Hematopoietic multipotent progenitor cell treated with erythropoietin and hydrocortisone succinate and interleukin-3 and kit ligand, for 15 days (in vitro differentiated cells): ENCODE results near the gene EIPR1.
"Not testable (repeated sequence)": the region's sequence is repeated elsewhere in the genome, so short reads cannot be mapped to it uniquely, and the experiment has no call there.

ENCODE experiments used
- DNase-seq: peaks from one replicate; pipeline ENCODE4 v3.0.0-alpha.2; 2015; ENCODE audit warnings: low spot score

EIPR1 gene

DNA sequence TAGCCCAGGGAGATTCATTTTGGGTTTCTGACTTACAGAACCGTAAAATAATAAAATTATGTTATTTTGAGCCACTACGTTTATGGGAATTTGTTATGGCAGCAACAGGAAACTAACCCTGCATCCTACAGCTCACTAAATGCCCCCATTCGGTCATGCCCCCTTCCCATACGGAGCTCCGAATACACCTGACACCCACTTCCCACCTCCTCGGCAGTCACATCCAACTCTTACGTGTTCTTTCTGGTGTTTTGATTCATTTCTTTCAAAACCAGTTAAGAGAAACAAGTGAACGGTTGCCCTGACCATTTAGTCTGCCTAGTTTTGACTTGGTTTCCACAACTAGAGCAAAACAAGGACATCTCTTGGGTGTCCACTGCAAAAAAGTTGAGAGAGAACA lies 19.7 kb downstream of the EIPR1 start:
- no peak for DNase-seq

DNA sequence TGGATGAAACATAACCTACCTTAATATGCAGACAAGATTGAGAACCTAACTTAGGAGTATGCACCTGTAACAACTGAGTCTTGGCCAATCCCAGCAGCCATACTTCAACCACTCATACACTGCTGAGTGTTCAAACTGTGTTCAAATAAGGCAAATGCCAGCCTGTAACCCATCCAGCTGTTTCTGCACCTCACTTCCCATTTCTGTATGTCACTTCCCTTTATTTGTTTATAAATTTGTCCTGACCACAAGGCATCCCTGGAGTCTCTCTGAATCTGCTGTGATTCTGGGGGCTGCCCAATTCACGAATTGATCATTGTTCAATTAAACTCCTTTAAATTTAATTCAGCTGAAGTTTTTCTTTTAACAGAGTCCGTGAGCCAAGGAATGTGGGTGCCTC lies 20.2 kb downstream of the EIPR1 start:
- not testable (repeated sequence) for DNase-seq

DNA sequence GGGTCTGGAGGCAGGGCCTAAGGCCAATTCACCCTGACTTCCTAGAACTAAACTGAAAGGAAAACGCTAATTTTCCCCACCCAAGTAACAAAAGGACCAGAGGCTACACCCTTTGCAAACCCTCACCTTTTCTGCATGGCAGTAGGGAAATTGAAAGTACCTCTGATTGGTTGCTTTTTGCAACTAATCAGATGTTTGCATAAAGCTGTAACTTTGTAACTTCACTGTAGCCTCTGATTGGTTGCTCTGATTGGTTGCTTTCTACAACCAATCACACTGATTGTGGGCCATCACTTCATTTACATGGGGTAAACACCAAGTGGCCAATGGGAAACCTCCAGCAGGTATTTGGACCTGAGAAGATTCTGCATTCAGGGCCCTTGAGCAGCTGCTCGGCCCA lies 20.8 kb downstream of the EIPR1 start:
- DNase-seq: no peak

DNA sequence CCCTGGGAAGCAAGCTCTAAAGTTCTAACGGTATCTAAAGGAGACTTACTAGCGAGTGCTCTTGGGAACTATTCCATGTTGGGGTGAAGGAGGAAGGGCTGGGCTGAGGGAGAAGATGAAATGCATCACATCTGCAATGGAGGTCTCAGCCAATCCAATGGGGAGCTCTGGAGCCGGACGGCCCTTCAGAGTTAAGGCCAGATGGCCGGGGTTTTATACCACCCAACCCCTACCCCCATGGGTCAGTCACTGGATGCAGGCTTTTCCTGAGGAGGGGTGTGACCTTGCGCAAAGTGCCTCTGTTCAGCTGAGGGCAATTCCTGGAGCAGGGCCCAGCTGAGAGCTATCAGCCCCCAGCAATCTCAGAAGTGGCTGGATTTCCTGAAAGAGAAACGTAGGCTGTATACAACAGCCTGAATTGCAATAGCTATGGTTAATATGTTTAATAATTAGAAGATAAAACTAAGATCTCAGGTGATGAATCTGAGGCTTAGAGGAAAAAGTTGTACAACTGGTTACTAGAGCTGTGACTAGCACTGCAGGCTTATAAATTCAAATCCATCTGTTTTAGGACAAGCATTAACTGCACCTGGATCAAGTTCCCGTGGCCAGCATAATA lies 21.6 kb downstream of the EIPR1 start:
- no peak for DNase-seq

DNA sequence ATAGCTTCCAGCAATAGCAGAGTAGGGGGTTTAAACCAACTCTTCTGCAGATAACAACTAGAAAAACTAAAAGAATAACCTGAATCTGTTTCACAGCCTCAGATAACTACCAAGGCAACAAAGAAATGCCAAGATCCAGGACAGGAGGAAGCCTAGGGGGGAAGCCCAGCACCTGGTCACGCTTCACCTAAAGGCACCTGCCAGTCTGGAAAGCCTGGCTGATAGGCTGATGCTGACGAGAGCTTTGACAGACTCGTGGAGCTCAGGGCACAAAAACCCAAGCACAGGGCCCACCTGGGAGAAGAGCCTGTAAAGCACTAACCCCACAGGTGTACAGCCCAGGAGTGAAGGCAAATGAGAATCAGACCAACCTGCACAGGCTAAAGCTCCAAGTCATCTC lies 22.6 kb downstream of the EIPR1 start:
- DNase-seq: no peak

DNA sequence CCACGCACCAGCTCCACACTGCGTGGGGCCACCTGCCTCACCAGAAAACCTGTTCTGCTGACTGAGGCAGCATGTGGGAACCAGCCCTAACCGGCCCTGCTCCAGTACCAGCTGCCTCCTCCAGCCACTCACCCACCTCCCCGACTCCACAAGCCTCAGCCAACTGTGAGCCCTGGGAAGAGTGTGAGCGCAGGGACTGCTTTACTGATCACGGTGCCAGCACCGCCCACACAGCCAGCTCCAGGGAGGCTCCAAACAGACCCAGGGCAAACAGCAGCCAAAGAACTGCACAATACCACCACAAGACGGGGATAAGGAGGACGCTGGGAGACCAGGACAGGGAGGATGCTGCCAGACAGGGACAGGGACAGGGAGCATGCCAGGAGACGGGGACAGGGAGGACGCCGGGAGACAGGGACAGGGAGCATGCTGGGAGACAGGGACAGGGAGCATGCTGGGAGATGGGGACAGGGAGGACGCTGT lies 28.4 kb downstream of the EIPR1 start:
- no peak for DNase-seq

DNA sequence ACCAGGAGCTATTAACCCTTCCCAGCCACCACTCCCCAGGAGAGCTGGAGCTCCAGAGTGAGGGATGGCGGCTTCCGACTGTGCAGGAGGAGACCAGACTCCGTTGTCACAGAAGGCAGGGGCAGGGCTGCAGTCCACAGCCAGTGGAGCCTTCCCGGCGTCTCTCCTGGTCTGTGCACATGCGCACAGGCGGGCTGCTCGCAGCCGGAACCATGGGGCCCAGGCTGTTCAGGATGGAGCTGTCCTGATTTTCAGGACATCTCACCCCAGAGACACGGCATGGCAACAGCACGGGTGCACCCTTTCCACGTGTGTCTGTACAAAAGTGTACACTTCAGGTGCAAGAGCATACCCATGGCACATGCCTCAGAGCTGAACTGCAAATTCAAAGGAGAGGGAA lies 28.9 kb downstream of the EIPR1 start:
- DNase-seq: no peak

DNA sequence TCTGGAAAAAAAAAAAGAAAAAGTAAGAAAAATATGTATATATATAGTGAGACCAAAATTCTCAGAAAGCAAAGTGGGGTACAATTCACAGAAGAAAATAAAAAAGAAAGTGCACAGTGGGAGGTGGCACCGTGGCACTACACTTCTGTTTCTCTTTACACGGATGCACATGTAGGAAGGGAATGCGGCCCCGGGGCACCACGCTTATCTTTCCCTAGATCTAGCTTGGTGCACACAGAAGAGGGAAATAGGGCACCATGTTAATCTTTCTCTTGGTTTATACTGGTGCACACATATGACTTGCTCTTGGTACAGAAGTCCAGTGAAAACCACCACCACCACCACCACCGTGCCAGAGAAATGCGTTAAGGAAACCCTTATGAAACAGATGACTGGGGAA lies 32.0 kb downstream of the EIPR1 start:
- no peak for DNase-seq

DNA sequence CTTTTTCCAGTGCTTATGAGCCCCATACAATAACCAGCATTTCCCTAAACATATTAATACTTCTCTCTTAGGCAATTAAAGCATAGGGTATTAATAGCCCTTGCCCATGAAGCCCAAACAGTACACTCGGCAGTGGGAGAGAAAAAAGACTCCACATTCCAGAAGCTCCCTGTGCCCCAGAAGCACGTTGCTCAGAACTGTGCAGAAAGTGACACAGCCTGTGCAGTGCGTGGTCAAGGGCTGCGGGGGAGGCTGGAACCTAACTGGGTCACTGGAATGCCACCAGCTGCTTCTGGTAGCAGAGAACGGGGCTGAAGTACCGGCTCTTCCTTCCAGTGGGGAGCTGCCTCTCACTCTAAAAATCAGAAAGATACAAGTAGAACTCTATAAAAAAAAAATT lies 32.7 kb downstream of the EIPR1 start:
- no peak for DNase-seq

DNA sequence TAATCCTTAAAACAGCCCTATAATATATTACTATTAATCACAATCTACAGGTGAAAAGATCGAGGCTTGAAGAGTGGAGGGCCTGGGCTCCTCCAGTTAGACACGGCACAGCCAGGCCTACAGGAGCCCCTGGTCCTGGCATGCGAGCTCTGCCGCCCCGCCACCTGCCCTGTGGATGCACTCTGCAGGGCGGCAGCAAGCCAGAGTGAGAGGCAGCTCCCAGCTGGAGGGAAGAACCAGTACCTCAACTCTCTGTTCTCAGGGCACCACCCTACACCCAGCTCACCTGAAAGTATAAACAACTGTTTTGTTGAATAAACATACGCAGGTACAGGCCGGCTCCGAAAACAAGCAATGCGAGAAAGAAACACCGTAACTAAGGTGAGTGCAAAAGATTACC lies 34.6 kb downstream of the EIPR1 start:
- DNase-seq: no peak

DNA sequence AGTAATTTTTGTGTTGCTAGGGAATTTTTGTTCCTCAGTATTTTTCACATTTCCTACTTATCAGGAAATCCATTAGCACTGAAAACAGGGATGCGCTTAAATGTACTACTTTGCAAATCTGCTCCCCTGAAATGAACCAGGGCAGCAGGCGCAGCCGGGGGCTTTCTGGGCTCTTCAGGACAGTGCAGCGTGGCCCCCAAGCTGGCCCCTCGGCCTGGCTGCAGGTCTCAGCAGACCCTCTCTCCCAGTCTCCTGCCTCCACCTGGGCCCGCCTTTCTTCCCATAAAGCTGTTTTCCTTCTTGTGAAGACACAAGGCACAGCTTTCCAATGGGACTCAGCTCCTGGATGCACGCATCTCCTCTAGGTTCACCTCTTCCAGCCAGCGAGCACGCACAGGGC lies 35.3 kb downstream of the EIPR1 start:
- no peak for DNase-seq

DNA sequence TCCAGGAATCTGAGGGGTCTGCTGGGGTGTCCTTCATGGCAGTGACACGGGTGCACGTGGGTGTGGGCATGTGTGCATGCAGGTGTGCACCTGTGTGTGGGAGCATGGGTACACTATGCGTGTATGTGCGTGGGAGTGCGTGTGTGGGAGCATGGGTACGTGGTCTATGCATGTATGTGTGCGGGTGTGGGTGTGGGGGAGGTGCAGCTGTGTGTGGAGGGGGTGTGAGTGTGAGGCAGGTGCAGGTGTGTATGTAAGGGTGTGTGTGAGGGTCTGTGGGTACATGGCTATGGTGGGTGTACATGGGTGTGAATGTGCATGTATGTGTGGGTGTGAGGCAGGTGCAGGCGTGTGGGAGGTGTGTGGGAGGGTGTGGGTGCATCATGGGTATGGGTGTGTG lies 36.3 kb downstream of the EIPR1 start:
- no peak for DNase-seq

DNA sequence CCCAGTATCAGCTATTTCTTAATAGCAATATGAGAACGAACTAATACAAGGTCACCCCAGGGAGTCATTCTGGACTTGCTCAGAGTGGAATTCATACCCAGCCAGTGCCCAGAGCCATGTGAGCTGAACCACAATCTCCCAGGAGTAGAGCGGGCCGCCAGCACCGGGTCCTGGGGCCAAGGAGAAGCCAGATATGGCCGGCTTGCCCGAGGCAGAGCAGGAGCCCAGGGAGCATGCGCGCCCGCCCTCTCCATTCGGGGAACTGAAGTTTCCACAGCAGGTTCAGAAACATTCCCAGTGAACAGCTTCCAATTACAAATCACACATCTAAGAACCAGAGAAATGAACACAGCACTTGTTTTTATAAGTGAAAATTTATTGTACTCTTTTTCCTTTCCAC lies 37.5 kb downstream of the EIPR1 start:
- DNase-seq: no peak

DNA sequence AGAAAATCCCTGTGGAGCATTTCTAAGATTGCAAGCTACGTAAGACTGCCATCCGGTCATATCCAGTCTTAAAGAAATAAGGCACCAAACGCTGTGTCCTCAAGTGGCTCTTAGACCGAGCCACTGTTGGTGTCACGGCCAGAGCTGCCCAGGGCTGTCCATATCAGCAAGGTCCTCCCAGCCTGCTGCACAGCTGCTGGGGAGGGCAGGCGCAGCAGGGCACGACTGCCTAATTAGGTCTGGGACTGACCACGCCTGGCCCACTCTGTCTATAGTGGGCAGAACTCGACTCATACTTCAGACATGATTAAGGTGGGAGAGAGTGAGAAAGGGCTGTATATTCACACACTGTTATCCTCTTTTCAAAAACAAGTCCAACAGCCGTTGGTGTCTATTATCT lies 39.3 kb downstream of the EIPR1 start:
- DNase-seq: no peak

DNA sequence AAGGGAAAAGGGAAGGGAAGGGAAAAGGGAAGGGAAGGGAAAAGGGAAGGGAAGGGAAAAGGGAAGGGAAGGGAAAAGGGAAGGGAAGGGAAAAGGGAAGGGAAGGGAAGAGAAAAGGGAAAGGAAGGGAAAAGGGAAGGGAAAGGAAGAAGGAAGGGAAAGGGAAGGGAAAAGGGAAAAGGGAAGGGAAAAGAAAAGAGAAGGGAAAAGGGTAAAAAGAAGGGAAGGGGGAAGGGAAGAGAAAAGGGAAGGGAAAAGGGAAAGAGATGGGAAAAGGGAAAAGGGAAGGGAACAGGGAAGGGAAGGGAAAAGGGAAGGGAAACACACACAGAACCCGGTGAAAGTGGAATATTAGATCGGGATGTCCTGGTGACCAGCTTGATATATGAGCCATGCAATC lies 40.8 kb downstream of the EIPR1 start:
- DNase-seq: no peak

DNA sequence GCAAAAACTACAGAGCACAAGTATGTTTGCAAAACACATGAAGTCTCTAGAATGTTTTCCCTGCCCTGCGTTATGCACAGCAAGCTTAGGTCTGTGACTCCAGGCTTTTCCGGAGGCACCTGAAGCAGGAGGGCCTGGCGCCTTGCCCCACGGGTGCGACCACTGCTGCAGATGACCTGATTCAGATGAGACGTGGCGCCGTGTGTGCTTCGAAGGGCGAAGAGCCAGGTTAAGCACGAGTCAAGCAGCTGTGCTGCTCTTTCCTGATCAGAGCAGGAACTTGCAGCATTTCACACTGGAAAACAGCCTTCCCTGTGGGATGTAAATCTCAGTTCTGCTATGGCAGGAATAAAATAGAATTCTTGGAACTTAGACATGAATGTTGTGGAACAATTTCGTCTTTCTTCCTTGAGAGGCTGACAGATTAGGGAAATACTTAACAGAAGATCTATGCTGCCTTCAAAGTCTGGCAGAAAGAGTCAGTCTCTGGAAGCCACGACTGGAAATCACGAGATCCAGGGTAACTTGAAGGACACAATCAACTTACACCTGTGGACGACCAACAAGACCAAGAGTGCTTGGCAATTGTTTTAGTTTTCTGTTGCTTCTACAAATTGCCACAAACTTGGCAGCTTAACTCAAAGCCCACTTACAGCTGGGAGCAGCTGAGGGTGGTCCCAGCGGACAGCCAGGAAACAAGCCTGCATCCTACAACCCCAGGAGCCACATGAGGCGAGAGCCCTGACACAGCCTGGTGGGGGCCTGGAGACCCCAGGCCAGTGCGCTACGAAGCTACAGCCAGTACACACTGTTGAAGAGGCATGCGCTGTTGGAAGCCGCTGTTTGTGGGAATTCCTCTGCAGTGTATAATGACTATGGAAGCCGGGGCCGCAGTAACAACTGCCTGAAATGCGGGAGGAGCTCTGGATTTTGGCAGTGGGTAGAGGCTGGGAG lies 42.9 kb downstream of the EIPR1 start:
- DNase-seq: no peak

DNA sequence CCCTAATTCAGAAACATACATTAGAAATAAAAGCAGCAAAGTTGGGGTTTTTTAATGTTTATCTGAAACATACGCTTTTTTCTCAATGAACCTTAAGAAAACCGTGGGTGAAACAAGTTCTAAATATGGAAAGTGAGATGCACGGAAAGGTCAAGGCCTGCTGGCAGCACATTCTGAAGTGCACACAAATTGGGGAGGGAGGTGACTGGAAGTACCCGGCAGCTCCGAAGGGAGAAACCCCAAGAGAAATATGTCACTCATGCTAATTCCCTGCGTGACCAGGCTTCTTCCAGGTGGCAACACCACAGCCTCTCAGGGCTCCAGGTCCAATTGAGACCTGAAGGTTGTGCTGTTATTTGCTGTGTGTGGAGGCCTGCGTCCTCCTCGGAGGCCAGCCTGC lies 45.5 kb downstream of the EIPR1 start:
- no peak for DNase-seq

DNA sequence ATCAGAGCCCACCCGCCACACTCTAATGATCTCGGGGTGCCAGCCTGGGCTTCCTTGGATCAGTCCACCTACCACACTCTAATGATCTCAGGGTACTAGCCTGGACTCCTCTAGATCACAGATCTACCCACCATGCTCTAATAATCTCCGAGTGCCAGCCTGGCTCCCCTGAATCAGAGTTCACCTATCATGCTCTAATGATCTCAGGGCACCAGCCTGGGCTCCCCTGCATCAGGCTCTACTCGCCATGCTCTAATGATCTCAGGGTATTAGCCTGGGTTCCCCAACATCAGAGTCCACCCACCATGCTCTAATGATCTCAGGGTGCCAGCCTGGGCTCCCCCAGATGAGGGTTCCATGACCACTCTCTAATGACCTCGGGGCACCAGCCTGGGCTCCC lies 48.1 kb downstream of the EIPR1 start:
- no peak for DNase-seq

DNA sequence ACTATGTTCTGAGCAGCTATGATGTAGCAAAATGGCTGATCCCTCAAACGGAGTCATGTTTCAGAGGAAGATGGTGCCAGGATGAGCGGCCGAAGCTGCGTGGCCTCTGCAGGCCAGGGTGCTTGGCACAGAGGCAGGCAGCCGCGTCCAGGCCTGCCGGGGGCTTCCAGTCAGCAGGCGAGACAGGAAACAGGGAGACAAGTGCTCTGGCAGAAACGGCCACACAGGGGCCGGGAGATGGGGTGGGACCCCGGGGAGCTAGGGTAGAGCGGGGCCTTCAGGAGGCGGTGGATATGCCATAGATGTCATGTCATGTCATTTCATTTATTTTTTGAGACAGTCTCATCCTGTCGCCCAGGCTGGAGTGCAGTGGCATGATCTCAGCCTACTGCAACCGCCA lies 50.7 kb downstream of the EIPR1 start:
- no peak for DNase-seq

DNA sequence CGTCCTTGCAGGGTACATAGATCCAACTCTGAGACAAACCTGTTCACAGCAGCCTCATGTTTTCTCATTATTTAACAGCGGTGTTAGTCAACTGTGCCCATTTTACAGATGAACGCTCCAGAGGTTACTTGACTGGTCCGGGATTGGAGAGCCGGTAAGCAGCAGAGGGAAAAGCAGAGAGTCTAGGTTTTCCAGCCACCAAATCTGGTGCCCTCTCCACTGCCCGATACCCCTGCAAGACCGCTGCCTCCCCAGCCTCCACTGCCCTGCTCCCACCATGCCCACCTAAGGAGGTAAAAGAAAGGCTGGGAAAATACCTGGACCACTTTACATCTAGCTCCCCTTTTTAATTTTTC lies 51.5 kb downstream of the EIPR1 start:
- DNase-seq: no peak

DNA sequence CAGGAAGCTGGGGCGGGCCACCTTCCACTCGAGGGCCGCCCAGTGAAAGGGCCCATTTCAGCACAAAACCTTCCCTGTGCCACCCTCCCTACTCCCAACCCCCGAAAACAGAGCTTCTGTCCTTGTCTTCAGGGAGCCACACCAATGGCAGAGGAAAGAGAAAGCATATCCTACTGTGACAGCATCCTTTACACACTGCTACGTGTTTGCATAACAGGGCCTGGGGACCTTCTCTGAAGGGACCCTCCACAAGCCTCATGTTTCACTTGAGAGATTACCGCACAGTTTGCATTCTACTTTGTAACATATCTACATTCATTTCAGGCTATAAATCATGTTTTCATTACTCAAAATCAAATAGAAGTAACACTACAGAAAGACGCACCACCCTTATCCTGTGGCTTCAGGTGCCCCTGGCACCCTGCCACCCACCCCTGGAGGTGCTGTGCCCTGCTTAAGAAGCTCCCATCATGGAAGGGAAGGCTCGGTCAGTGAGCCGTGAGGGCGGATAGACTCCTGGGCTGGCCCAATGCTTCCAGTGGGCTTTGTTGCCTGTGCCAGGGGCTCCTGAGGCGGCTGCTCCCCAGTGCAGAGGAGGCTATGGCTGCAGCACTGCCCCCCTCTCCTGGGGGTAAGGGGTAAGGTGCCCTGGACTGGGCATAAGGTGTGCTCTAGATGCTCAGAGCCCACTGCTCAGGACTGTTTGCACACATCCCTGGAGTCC lies 52.0 kb downstream of the EIPR1 start:
- DNase-seq: no peak

DNA sequence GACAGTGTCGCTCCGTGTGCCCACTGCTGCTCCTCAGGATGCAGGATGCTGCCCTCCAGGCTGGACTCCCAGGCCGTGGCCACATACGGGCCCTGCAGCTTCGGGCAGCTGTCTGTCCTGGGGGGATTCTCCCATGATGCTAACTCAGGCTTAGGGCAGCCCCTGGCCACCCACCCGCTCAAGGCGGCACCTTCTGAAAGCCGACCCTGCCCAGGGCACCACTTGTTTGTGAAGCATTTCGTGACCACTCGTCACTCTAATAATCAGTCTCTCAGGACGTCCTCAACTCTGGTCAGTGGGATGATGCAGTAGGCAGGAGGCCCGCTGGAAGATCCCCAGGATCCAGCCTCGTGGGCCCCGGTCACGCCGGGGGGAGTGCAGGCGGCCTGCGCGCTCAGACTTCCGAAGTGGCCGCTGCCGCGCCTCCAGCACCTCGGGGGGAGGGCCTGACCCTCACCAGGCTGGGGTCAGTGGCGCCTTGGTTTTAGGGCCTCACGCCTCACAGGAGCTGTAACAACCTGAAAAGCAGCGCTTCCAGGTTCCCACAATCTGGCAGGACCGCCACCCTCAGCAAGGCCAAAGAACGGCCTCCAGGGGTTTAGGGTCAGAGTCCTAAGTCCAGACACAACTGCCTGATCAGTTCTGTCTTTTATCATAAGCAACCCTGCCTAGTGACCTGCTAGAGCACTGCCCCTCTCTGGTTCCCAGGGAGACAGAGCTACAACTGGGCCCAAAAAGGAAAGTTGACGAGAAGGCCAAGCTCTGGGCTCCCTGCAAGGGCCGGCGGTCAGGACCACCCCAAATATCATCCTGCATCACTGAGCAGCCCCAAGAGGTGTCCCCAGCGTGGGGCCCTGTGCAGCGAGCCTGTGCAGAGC lies 53.0 kb downstream of the EIPR1 start:
- no peak for DNase-seq
